GM19099 (cell line): Measurements from ENCODE around the gene CCDC157.

ENCODE experiments used
- POLR2A ChIP-seq: IDR thresholded peaks from 3 replicates; pipeline ENCODE4 v1.6.1; 2011; ENCODE audit warnings: low read depth; ENCODE audit not compliant: insufficient read length; ENCODE audit errors: extremely low read depth

The CCDC157 gene

DNA sequence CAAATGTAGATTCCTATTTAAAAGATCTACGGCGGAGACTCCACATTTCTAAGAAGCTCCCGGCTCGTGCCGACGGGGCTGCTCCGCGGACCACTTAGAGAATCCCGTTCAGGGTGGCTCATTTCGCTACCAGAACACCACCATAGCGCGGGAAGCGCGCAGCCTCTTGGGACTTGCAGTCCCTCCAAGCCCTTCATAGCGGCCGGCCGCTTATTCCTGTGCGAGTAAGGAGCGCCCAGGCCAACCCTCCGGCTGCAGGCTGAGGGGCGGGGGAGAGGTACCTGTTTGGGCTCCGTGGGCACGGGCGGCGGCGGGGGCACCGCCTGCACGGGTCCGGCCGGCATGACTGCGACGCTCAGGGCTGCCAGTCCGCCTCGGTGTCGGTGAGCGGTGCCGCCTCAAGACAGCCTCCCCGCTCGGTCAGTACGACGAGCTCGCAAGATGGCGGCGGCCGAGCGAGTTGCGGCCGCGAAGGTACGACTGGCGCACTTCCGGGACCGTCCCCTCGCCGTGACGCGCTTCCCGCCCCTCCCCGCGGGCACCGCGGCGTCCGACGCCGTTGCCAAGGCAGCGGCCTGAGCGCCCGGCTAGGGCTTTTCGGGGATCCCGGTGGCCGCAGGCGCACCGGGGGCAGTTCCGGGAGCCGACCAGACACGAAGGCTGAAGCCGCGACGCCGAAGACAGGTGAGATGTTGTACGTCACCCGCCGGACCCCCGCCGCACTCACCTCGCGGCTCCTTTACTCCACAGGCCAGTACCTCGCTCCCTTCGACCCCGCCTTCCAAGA lies at the start of gene CCDC157, which contains the start of gene SF3A1:
TSS of gene CCDC157 (plus strand) at position 559 of the 787 bp plus-strand sequence. CDS start 8,994 bp downstream, outside the sequence.
TSS of gene SF3A1 (minus strand) at position 446 of the 787 bp plus-strand sequence. CDS start at position 344, 102 bp downstream.
- TF ChIP-seq POLR2A: peak; percentile 95

DNA sequence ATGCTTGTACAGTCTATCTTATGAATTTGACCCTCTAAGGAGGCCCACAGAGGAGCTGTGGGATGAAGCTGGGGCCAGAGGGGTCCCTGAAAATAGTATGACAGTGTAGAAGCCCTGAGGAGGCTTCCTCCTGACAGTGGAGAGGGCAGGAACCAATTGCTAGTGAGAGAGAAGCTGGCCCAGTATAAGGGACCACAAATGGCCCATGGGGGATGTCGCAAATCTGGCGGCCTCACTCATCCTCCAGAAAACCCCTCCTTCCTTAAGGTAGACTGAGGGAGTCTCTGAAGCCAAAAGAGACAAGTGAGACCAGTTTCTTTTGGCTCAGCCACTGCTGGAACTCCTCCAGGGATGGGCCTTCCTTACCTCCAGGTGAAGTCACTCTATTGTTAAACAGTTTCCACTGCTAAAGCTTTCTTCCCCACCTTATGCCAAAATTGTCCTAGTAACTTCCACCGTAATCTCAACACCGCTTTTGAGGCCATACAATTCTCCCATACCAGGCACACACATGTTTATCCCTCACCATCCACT lies 49.7 kb upstream of the CCDC157 start:
- no peak for TF ChIP-seq POLR2A

DNA sequence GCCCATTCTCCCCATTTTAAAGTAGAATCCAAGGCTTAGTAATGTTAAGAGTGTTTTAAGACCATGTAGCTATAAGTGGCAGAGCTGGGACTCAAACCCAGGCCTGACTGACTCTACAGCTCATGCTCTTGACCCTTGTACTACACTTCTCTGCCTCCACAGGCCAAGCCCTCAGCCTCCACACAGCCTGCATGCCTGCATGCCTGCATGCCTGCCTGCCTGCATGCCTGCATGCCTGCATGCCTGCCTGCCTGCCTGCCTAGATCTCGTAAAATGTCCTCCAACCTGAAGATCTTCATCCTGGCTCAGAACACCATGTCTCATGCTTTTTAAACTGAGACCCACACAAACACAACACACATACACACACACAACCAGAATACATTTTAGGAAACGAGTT lies 48.7 kb upstream of the CCDC157 start:
- no peak for TF ChIP-seq POLR2A

DNA sequence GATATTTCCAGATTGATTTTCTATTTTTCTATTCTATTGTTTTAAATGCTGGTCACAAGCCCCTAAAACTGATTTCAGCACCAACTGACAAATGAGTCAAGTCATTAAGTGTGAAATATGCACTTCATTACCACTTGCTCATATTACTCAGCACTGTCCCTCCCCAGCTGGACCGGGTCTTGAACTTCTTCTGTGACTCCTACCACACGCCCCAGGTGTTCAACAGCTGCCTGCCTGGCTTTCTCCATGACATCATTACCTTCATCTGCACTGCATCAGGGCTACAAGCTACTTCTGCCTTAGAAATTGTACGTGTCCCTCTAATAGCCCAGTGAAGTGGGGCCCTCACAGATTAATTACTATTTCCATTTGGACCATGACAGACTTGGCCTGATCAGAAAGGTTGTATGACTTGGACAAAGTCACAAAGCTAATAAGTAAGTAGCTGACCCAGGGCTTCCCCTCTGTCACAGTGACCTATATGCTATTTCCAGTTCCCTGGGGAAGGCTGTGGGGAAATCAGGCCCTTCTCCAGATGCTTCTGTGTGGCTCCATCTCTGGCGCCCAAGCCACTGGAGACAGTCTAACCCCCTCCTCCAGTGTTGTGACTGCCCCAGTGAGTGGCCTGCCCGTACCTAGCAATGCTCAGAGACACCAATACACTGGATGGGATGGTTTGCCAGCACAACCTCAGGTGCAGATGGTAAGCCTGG lies 48.1 kb upstream of the CCDC157 start:
- no peak for TF ChIP-seq POLR2A

DNA sequence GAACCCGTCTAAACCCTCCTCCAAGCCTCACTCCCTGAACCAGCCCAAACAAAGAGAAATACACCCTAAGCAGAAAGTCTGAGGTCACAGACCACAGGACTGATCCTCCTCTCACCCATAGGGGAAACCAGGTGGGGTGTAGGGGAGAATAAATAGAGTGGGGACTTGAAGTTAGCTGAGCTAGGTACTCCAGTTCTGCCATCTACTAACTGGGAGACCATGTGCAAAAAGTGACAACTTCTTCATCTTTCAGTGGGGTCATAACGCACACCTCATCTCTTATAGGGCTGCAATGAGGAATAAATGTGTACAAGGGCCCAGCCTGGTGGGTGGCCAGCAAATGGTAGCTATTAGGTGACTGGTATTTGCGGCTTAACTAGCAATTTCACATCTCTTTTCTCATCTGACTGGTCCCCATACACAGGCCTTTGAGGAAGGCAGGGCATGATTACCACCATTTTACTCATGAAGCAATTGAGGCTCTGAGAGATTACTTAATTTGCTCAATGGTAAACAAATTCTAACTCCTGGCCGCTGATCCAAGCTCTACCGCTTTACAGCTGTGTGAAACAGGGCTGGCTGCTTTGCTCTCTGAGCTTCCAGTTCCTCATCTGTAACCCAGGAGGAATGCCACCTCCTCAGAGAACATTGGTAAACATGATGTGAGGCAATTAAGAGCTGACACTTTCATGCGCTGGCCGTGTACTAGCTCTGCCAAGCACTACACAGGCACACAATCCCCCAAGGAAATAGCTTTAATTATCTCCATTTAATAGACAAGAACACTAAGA lies 46.7 kb upstream of the CCDC157 start:
- TF ChIP-seq POLR2A: no peak

DNA sequence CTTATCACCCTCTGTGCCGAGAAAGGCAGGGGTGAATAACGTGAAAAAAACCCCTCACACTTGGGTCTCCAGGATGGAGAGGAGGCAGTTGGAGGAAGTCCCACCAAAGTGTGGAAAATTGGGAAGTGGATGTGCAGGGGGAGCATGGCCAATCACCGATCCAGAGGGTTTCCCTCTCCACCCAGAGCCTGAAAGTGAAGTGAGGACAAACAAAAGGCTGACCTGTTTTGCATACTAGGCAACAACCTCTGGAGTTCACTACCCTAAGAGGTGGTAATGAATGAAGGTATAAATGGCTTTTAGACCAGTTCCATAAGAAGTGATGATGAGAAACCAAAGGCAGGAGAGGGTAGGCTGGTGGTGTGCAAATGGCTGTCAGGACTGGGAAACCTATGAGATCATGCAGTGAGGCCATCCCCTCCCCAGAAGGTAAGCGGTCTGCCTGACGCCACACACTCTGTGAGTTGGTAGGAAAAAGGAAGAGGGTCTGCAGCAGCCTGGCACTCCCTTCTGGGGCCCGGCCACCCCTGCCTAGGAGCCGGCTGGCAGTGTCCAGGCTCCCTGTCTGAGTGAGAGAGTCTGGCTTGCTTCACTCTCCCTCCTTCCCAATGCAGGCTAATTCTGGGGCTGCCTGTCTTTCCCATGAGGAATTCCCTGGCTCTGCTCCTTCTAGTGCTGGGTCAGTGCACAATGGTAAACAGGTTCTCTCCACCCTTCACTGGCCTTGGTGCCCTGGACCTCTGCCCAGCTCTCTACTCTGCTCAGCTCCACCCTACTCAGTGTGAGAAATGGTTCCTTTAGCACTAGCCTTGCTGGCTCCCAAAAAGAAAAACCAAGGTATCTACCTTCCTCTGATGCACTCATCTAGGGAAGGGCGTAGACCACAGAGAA lies 45.7 kb upstream of the CCDC157 start:
- no peak for TF ChIP-seq POLR2A

DNA sequence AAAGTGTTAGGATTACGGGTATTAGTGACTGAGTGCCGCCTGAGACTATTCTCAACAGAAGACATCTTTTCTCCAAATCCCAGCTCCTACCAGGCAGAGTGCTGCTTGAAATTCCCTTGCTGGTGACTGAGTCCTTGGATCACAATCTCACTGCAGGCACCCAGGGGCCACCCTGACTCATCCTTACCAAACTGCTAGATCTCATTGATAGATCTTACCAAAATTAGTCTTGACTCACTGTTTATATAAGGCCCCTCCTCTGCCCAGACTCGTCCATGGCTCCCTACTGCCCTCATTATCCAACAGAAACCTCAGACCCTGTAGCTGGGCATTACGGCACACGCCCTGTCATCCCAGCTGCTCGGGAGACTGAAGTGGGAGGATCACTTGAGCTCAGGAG lies 44.8 kb upstream of the CCDC157 start:
- TF ChIP-seq POLR2A: no peak

DNA sequence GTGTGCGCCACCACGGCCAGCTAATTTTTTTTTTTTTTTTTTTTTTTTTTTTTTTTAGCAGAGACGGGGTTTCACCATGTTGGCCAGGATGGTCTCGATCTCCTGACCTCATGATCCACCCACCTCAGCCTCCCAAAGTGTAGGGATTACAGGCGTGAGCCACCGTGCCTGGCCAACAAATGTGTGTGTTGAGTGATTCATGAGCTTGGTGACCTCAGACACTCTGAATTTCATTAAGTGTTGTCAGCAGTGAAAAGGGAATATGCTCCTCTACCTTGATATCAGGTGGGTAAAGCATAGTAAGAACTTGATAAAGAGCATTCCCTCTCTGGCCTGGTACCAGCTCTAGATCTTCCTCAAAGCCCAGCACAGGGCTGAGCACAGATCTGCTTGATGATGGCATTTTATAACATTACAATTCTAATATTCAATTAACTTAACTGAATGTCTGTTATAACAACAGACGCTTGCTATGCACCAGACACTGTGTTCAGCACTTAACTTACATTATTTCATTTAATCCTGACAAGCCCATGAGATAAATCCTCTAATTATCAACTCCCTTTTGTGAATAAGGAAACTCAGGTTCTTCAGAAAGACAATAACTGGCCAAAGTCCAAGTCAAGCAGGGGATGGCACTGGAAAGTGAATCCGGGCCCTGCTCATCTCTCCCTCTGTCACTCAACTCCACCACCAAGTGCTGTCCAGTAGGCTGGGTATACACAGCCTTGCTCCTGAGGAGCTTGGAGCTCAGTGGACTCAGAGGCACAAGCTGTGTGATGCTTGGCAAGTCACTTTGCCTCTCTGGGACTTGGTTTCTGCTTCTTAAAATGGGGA lies 43.1 kb upstream of the CCDC157 start:
- no peak for TF ChIP-seq POLR2A

DNA sequence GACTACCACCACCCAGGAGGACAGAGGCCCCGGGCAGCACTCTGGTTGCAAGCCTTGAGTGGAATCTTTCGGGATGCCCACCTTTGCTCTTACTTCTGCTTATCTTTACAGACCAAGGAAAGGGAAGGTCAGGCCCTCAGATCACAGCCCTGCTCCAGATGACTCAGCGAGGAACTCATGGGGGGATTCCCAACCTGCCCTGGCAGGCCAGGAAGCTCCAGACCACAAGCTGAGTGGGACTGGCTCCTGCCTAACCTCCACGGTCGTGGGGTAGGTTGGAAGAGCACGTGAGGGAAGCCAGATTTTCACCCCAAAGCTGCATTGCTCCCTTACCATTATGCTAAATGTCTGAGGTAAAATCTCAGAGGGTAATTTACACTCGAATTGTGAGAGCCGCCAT lies 41.9 kb upstream of the CCDC157 start:
- TF ChIP-seq POLR2A: no peak

DNA sequence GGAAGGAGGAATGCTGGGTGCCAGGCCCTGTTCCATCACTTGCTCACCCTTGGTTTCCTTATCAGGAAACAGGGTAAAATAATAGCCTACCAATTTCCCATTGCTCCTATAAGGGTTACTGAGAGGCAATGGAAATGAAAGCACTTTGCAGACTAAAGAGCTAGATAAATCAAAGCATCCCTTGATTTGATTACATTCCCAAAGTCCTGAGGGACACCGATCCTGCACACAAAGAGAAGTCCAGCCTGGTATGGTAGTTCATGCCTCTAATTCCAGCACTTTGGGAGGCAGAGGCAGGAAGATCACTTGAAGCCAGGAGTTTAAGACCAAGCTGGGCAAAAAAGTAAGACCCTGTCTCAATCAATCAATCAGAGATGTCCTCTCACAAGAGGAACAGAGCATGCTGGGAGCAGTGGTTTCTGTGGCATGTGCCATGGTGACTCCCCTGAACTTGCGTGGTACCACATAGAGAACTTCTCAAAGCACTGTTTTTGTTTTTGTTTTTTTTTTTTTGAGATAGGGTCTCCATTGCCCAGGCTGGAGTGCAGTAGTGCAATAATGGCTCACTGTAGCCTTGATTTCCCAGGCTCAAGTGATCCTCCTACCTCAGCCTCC lies 40.7 kb upstream of the CCDC157 start:
- no peak for TF ChIP-seq POLR2A

DNA sequence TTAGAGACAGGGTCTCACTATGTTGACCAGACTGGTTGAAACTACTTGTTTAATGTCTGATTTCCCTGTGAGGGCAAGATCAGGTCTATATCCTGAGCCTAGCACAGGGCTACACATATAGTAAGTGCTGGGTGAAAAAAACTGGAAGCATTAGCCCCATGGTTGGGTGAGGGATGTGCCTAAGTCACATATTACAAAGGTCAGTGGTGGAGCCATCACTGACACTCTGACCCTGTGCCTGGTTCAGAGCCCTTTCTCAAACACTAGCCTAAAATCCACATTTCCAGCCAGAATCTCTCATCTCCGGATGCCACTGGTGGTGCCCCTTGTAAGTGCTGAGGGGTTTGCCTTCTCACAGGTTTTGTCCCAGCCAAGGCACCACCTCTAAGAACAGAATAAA lies 39.0 kb upstream of the CCDC157 start:
- no peak for TF ChIP-seq POLR2A

DNA sequence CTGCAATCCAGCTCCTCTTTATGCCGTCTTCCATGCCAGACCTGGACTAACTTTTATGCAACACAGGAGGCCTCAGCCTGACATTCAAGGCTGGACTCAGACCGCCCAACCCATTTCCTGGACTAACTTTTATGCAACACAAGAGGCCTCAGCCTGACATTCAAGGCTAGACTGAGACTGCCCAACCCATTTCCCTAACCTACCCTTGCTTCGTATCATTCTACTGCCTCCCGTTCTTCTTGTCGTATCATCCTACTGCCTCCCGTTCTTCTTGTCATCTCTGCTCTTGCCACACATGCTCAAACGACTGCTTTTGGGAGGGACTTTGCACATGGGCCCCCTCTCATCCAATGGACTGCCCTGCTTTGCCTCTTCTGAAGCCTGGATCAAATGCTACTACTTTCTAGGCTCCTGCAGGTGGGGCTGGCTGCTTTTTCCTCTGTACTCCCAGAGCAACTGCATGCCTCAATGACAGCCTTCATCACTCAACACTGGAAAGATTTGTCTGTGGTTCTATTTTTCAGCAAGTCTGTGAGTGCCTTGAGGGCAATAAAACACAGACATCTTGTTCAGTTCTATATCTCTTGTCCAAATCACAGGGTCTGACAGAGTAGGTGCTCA lies 37.9 kb upstream of the CCDC157 start:
- TF ChIP-seq POLR2A: no peak
